IPS DF 19.7 (cell line): ENCODE results near the gene PRR11.
"Not testable (repeated sequence)": the region's sequence is repeated elsewhere in the genome, so short reads cannot be mapped to it uniquely, and the experiment has no call there.

Source experiments
- DNase-seq: peaks from one replicate; pipeline ENCODE4 v3.0.0-alpha.2; 2013; ENCODE audit warnings: low read depth, low spot score

Gene PRR11

DNA sequence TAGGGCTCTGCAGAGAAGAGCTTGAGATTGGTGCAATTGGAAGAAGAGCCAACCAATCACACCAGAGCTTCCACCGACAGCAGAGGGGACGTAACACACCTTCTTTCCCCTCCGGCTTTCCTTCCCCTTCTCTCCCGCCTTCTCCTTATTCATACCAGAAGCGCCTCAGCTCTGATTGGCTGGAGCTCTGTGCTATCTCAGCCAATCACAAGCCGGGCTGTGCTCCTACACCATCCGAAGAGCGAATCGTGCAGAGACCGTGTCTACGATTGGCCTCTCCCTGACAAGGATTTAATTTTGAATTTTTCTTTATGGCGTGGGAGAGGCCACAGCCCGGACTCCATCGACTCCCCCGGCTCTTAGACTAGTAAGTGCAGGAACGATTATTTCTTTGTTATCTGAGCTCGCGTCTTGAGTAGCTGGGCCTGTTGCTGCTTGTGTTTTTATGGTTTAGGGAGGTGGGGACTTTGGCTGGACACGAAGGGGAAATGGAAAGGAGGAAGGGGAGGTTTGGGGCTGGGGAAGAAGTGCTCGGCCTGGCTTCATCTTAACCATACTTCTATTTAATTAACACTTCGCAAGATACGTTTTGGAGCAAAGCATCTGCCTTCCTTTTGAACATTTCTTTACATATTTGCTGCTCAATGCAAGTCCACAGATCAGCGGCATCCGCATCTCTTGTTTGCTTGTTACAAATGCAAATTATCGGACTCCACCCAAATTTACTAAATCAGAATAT lies at the start of gene PRR11:
TSS of gene PRR11 (plus strand) at position 308 of the 739 bp plus-strand sequence. CDS start 14,007 bp downstream, outside the sequence.
- peak; percentile 100 for DNase-seq

DNA sequence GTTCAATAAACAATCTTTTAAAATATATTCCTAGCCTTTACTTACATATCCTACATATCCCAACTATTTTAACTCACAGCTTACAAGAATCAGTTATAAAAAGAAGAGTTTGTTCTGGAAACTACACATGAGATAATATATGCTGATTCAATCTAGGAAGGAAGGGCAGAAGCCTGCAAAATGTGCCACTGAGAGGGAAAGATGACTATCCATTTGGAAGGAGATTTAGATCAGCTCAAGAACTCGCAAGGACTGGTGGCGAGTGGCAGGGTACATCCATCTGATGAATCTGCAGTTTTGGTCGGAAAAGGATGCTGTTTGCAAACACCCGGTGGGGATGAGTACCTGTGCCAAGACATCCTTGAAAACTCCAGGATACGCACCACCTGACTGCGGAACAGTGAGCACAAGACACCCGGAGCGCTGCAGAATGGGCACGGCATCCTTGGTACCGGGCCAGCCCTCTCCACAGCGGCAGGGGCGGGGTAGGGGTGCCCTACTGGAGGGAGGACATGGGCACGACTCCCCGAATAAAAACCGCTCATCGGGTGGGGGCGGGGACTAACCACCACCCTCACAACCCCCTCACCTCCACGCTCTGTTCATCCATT lies 49.6 kb upstream of the PRR11 start:
- no peak for DNase-seq

DNA sequence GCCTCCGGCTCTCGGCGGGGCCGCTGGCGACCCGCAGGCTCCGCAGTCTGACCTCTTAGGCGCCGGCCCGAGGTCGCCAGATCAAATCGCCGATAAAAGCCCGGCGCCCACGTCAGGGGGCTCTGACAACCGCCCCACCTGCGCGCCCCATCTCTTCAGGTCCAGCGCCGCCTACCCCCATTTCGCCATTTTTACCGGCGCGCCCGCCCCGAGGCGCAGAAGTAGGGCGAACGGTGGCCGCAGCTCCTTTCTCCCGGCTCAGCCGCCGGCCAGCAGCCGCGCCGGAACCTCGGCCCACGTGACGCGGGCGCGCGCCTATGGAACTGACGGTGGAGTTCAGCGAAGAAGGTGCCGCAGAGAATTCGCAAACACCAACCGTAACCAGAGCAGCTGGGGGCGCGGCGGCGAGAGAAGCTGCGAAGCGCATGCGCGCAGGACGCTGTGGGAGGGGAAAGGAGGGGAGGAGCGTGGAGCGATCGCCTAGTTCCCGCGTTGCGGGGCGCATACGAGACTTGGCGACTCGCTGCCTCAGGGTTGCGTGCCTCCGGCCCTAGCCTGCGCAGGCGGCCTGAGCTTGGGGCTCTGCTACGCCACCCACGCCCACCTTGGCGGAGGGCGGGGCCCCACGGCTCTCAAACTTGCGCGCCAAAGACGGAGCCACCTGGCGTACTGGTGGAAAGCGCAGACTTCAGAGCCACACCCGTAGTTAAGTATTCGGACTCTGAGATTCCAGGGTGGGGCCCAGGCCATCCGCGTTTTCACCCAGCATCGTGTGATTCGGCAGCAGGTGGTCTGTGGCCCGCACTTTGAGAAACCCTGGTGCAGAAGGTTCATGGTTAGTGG lies 48.9 kb upstream of the PRR11 start, which contains the start of gene TRIM37:
TSS of gene TRIM37 (minus strand) at position 418 of the 843 bp plus-strand sequence. CDS start 419 bp downstream, outside the sequence.
- DNase-seq, result peak; percentile 92

DNA sequence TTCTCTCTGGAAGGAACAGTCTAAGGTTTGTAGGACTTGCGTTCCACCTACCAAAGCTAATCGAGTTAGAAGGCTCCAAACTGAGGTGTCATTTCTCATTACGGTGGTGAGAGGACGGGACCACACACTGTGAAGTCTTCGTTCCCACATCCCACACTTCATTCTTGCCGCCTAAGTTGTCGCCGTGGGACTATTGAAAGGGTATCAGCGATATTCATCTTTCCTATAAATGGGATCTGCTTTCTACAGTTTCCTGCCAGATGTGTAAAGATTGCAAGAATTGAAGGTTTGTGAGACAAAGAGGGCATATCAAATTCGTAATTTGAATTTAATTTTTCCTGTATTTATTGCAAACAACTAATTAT lies 48.3 kb upstream of the PRR11 start:
- no peak for DNase-seq

- no peak for DNase-seq
These were observed 47.0 kb upstream of the PRR11 start for GRCh38 chr17:59108400-59109102.

GRCh38 chr17:59110973-59111372 lies 44.6 kb upstream of the PRR11 start:
- DNase-seq, result no peak

DNA sequence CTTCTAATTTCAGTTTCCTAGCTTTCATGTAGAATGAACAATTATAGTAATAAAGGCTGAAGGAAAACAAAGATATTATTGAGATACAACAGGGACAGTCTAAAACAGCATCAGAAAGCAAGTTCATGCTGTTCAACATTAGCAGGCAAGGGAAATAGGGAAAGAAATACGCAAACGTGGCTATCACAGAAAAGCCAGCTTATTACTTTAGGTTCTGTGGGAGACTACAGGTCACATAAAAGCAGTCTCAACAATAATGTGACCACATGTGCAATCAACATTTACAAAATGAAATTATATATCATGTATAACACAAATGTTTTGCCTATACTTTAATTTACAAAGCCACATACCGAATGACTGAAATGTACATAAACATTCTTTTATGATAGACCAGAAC lies 44.0 kb upstream of the PRR11 start:
- no peak for DNase-seq

DNA sequence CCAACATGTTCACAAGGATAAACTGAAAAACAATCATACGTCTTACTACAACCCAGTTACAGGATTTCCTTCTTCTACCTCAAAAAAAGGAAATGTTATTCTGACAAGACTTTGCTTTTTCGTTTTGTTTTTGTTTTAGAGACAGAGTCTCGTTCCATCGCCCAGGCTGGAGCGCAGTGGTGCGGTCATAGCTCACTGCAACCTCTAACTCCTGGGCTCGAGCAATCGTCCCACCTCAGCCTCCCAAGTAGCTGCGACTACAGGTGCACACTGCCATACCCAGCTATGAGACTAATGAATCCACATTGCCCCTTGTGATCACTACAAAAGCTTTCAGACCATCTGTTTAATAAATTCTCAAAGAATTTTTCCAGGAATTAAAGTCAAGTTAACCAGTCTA lies 40.1 kb upstream of the PRR11 start:
- DNase-seq, result no peak

DNA sequence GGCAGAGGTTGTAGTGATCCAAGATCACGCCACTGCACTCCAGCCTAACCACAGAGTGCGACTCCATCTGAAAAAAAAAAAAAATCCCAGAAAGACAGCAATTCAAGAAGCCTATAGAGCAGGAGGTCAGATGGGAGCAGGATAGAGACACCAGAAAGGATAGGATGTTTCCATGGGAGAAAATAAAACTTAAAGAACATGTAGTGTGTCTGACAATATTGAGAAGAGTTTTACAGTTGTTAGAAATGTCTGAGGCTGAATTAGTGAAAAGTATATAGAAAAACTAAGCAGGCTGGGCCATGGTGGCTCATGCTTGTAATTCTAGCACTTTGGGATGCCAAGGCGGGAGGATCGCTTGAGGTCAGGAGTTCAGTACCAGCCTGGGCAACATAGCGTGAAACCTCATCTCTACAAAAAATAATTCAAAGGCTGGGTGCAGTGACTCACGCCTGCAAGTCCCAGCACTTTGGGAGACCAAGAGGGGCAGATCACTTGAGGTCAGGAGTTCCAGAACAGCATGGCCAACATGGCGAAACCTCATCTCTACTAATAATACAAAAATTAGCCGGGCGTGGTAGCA lies 33.6 kb upstream of the PRR11 start:
- no peak for DNase-seq

- DNase-seq, result no peak
These were observed 30.9 kb upstream of the PRR11 start for GRCh38 chr17:59124665-59125064.

- DNase-seq, result no peak
These were observed 28.6 kb upstream of the PRR11 start for GRCh38 chr17:59126809-59127417.

DNA sequence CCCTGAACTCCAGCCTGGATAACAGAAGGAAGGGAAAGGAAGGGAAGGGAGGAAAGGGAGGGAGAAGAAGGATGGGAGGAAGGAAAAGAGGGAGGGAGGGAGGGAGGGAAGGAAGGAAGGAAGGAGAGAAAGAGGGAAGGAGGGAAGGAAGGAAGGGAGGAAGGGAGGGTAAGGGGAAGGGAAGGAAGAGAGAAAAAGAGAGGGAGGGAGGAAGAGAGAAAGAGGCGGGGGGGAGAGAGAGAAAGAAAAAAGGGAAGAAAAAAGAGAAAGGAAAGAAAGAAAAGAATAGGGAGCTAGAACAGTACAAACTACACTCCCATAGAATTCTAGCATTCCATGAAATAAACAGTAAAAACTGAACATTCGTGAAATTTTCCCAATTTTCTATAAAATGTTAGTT lies 25.7 kb upstream of the PRR11 start:
- no peak for DNase-seq

- DNase-seq, result no peak
These were observed 24.4 kb upstream of the PRR11 start for GRCh38 chr17:59131131-59131530.

- DNase-seq, result not testable (repeated sequence)
These were observed 17.2 kb upstream of the PRR11 start for GRCh38 chr17:59138339-59138738.

DNA sequence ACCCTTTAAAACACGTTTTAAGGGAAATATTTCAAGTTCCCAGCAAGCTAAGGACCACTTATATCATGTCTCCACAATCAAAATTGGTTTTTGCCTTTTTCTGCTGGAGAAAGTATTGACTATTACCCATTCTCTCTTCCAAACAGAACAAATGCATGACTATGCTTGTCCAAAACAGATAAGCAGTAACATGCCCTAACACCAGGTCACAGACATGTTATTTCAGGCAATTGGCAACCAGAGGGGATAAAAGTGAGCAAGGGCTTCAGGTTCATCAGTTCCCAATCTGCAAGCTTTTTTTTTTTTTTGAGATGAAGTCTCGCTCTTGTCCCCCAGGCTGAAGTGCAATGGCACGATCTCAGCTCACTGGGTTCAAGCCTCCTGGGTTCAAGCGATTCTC lies 15.6 kb upstream of the PRR11 start:
- no peak for DNase-seq

DNA sequence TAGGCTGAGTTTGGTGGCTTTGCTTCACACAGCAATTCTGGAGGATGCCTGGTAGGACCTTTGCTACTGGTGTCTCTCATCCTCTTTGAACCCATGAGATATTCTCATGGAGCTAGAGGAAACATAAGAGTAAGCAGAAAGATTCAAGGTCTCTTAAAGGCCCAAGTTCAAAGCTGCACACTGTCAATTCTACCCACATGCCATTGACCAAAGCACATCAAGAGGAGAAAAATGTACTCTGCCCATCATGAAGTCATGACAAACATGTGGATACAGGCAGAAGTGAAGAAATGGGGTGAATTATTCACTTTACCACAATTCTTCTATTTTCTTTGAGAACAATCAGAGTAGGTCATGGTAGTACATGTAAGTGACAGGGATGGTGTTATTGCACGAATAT lies 13.7 kb upstream of the PRR11 start:
- no peak for DNase-seq

- DNase-seq, result no peak
These were observed 9.9 kb upstream of the PRR11 start for GRCh38 chr17:59145571-59146096.

- no peak for DNase-seq
These were observed 6.5 kb upstream of the PRR11 start for GRCh38 chr17:59149051-59149450.

DNA sequence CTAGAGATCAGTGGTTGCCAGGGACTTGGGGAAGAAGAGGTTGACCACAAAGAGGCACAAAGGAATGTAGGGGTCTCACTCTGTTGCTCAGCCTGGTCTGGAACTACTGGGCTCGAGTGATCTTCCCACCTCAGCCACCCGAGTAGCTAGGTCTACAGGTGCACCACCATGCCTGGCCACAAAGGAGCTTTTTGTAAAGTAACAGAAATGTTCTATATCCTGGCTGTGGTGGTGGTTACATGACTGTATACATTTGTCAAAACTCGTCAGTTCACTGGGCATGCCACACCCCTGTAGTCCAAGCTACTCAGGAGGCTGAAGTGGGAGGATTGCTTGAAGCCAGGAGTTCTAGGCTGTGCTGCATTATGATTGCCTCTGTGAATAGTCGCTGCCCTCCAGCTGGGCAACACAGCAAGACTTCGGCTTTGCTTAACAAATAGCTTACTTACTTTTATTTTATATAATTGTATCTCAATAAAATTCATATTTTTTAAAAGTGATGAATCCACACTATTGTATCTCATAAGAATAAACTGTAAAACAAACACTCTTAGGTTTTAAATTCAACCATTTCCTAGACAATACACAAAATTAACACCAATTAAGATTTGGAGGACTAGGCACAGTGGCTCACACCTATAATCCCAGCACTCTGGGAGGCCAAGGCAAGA lies 5.6 kb upstream of the PRR11 start:
- no peak for DNase-seq

DNA sequence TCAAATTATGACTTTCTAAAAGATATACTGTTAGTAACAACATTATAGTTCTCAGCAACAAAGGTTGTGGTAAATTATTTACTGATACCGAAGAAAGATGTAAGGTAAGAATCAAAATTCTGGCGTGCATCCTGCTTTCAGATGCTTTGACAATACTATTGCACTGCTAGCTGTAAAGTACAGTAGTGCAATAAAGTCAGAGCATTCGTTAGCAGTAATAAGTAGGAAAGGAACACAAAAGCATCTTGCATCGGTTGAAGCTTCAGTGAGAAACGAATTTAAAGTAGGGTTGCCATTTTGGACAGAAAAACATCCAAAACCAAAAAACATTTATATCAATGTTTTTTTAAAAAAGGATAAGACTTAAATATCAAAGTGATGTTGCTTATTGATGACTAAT lies 4.5 kb upstream of the PRR11 start:
- DNase-seq, result no peak
